Mesothelial cell of epicardium (in vitro differentiated cells): ENCODE results near the gene HOXB9. TPM values are rescaled to one million over a fixed set of nuclear protein-coding genes. Genes with fewer than 3 reads are reported as not detected.

Source experiments
- DNase-seq, 2 experiments: peaks; one replicate each; pipeline ENCODE4 v3.0.0; 2021; ENCODE audit warnings: low spot score in 2 of 2; ENCODE audit not compliant: unreplicated experiment in 2 of 2
- H3K27ac Mint-ChIP-seq: 2 replicates; pipeline ENCODE4 v1.8.0; 2021; ENCODE audit warnings: mixed read lengths
- H3K27me3 Mint-ChIP-seq: 2 replicates; pipeline ENCODE4 v1.8.0; 2021; ENCODE audit warnings: low read depth, mixed read lengths
- H3K36me3 Mint-ChIP-seq: 2 replicates; pipeline ENCODE4 v1.8.0; 2021; ENCODE audit warnings: mixed read lengths
- H3K4me1 Mint-ChIP-seq: 2 replicates; pipeline ENCODE4 v1.8.0; 2021; ENCODE audit warnings: mixed read lengths
- H3K4me3 Mint-ChIP-seq: 2 replicates; pipeline ENCODE4 v1.8.0; 2021; ENCODE audit warnings: mild to moderate bottlenecking, moderate library complexity, mixed read lengths
- H3K9me3 Mint-ChIP-seq: 2 replicates; pipeline ENCODE4 v1.8.0; 2021; ENCODE audit warnings: mixed read lengths
- CTCF ChIP-seq: fragments of 200-600 bp; sonication (generic); IDR thresholded peaks from one replicate; pipeline ENCODE4 v1.5.0; 2021; ENCODE audit warnings: antibody characterized with exemption; ENCODE audit not compliant: unreplicated experiment
- total RNA-seq: library from RNA; stranded (reverse); gene quantifications from 3 replicates; pipeline ENCODE4 v1.2.1, GENCODE V29; 2021

Gene HOXB9
- total RNA-seq, 1 donor from 2014 or later = 35.4 TPM

DNA sequence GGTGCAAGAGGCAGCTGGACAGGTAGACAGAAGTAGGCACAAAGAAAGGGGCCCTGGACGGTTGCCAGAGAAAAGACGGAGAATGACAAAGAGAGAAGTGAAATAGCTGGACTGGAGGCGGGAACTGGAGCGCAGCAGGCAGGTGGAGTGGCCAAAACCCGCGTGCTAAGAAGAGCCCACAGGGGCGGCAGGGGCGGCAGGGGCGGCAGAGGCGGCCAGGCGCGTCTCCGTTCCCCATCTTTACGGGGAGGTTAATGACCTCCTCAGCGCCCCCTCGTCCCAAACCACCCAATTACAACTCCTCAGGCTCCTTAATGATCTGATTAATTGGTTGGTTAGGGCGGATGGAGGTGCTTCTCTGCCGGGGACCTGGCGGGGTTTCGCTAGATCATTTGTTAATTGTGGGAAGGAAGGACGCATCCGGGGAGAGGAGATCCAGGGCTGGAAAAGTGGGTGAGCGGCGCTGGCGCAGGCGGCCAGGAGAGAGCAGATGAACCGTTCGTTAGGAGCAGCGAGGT lies 15.4 kb upstream of the HOXB9 start:
- Mint-ChIP-seq H3K4me3 (peak overlapping the region; percentile 15), H3K27ac (peak overlapping the region; percentile 66), H3K9me3 (no peaks in the 10 kb centered on the region), H3K36me3 (no peaks in the 10 kb centered on the region), H3K4me1 (peaks cover 60% of the 10 kb centered on the region), H3K27me3 (peaks cover 98% of the 10 kb centered on the region)
- no peak for TF ChIP-seq CTCF
- no peak for DNase-seq

DNA sequence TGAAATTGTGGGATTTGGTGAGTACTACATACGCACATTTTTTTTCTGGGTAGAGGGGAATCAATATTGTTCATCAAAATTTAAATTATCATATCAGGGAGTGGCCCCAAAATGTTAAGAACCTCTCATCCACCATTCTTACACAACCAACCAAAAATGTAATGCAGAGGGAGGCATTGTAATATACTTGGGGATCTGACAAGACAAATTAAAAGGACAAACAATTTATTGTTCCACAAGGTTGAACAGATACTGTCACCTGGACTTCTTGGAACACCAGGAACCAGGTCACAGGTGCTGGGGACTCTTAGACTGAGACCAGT lies 14.7 kb upstream of the HOXB9 start:
- no peaks in the 10 kb centered on the region for H3K36me3 Mint-ChIP-seq
- no peak overlapping the region for H3K4me3 Mint-ChIP-seq
- H3K27ac Mint-ChIP-seq = no peak overlapping the region
- TF ChIP-seq CTCF = no peak
- no peak for DNase-seq
- peaks cover 98% of the 10 kb centered on the region for H3K27me3 Mint-ChIP-seq
- peaks cover 62% of the 10 kb centered on the region for H3K4me1 Mint-ChIP-seq
- no peaks in the 10 kb centered on the region for H3K9me3 Mint-ChIP-seq

DNA sequence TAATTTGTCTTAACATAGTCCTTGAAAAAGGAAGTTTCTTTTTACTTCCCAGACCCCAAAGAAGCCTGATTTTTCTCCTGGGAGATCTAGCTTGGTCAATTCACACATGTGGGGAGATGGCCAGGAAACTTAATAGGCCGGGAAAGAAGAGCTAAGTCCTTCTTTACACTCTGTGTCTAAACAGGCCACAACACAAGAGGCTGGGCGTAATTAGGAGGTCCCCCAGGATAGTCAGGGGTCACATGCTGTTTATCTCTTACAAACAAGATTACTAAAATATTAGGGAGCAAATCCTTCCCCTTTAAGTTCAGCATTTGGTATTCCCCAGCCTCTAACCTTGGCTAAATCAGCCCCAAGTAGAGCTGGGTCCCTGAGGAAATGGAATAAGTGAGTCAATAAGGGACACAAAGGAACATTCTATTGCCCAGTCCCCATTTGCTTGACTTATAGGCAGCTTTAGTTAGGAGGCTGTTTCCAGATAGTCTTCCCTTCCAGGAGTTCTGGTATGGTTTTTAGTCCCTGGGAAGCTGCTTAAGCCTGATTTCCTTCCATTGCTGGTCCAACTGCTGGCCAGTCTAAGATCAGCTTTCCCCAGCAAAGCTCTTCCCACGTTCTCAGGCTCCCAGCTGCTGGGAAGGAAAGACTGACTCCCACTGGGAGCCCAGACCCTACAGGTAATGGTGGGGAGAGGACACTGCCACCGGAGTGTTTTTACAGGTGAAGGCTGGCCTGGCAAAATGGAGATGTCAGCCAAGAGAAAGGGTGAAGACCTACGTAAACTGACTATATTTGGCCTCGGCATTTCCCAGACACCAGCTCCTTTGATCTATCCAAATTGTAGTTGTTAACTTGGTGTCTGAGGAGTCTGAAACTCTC lies 14.1 kb upstream of the HOXB9 start:
- H3K9me3 Mint-ChIP-seq = no peaks in the 10 kb centered on the region
- no peak overlapping the region for H3K4me3 Mint-ChIP-seq
- peaks cover 98% of the 10 kb centered on the region for H3K27me3 Mint-ChIP-seq
- H3K36me3 Mint-ChIP-seq = no peaks in the 10 kb centered on the region
- H3K4me1 Mint-ChIP-seq = peaks cover 56% of the 10 kb centered on the region
- DNase-seq = no peak
- TF ChIP-seq CTCF = no peak
- no peak overlapping the region for H3K27ac Mint-ChIP-seq

- H3K4me1 Mint-ChIP-seq = peaks cover 46% of the 10 kb centered on the region
- H3K9me3 Mint-ChIP-seq = no peaks in the 10 kb centered on the region
- peaks cover 4% of the 10 kb centered on the region for H3K36me3 Mint-ChIP-seq
- H3K27me3 Mint-ChIP-seq = peaks cover 98% of the 10 kb centered on the region
- H3K27ac Mint-ChIP-seq = no peak overlapping the region
- DNase-seq = no peak
- no peak for TF ChIP-seq CTCF
- no peak overlapping the region for H3K4me3 Mint-ChIP-seq
Observed at GRCh38 chr17:48639136-48639535, 13.0 kb upstream of the HOXB9 start.

DNA sequence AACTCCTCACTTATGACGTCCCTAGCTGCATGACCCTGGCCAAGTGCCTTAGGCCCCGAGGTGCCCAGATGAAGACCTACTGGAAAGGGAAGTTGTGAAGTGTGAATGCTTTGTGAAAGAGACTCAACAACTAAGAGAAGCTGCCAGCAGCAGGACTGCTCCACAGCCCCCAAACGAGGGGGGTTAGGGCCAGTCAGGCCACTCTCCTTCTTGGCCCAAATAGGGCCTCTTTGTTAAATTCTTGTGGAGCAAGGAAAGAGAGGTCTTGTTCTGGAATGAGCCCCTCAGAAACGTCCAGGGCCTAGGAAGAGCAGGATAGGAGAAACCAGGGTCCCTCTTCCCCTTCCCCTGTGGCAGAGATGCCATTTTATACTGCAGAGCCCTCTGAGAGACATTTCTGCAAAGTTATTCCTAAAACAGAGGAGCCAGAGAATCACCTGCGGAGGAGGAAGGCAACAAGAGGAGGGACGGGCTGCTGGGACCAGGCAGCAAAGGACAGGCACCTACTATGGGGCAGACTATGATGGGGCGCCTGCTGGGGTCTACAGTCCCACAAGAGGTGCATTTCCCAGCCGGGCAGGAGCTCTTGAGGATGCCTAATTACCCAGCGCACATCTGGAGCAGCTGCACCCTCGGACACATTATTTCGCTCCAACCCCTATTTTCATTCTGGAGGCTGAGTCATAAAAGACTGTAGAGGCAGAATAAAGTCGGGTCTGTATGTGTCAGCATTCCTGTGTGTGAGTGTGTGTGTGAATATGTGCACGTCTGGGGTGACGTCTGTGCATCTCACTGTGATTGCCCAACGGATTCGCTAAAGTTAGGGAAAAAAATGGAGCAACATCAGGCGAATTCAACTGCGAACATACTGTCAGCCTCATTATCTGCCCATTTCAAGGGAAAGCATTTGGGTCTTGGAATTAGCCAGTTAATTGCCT lies 11.4 kb upstream of the HOXB9 start:
- Mint-ChIP-seq H3K4me1 (peaks cover 40% of the 10 kb centered on the region), H3K9me3 (no peaks in the 10 kb centered on the region), H3K4me3 (no peak overlapping the region), H3K27ac (peak overlapping the region; percentile 34), H3K36me3 (peaks cover 8% of the 10 kb centered on the region), H3K27me3 (peaks cover 97% of the 10 kb centered on the region)
- DNase-seq = no peak
- no peak for TF ChIP-seq CTCF
